ENCODE results near the gene NTNG2. TPM values are rescaled to one million over a fixed set of nuclear protein-coding genes. Genes with fewer than 3 reads are reported as not detected.

Gene NTNG2
- total RNA-seq, 1 donor from 2014 or later = 5.0 TPM

- intact Hi-C loops (cut with DNase I) = no loop called here
- TF ChIP-seq CTCF (IDR thresholded peaks at IDR 0.05) = no peak
- no peak overlapping the region for H3K27ac ChIP-seq
- H3K27me3 ChIP-seq (ENCODE audit: low read depth) = peaks cover 39% of the 10 kb centered on the region
- no peak for ATAC-seq
- no peak overlapping the region for H3K4me3 ChIP-seq
- peaks cover 7% of the 10 kb centered on the region for H3K4me1 ChIP-seq
- H3K36me3 ChIP-seq = no peaks in the 10 kb centered on the region
- H3K9me3 ChIP-seq = no peaks in the 10 kb centered on the region
- DNase-seq = no peak
These were observed 37.1 kb upstream of the NTNG2 start for GRCh38 chr9:132124800-132125199.

DNA sequence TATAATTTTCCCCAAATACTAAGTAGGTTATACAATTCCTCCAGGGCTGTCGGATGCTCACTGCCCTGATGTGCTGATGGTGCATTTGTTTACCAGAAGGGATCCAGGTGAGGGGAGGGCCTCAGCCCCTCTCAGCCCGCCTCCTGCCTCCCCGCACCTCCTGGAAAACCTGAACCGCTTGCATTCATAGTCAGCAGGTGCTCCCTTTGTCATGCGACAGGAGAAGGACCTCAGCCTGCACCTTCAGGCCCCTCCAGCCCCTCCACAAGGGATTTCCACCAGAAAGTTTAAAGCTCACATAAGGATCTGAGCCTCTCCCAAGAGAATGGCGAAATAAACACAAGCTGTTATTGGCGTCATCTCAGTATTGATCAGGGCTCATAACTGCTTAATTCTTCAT is 36.5 kb upstream of the NTNG2 start:
- Histone ChIP-seq H3K4me1 (peaks cover 7% of the 10 kb centered on the region), H3K36me3 (no peaks in the 10 kb centered on the region), H3K27ac (no peak overlapping the region), H3K4me3 (no peak overlapping the region), H3K27me3 (ENCODE audit: low read depth) (peaks cover 40% of the 10 kb centered on the region), H3K9me3 (no peaks in the 10 kb centered on the region)
- DNase-seq = no peak
- no peak for ATAC-seq
- TF ChIP-seq CTCF (IDR thresholded peaks at IDR 0.05) = no peak
- intact Hi-C loops (cut with DNase I) = no loop called here

GRCh38 chr9:132125944-132126679 is 35.7 kb upstream of the NTNG2 start:
- peaks cover 43% of the 10 kb centered on the region for H3K27me3 ChIP-seq (ENCODE audit: low read depth)
- no peak overlapping the region for H3K27ac ChIP-seq
- no peak for TF ChIP-seq CTCF (IDR thresholded peaks at IDR 0.05)
- DNase-seq (no peak), ATAC-seq (peak in 1 of 2 donors; percentile 45)
- H3K4me3 ChIP-seq = no peak overlapping the region
- no peaks in the 10 kb centered on the region for H3K9me3 ChIP-seq
- intact Hi-C loops (cut with DNase I) = no loop called here
- no peaks in the 10 kb centered on the region for H3K36me3 ChIP-seq
- peaks cover 7% of the 10 kb centered on the region for H3K4me1 ChIP-seq

- DNase-seq = no peak
- intact Hi-C loops (cut with DNase I) = no loop called here
- Histone ChIP-seq H3K36me3 (no peaks in the 10 kb centered on the region), H3K27me3 (ENCODE audit: low read depth) (peaks cover 44% of the 10 kb centered on the region), H3K4me1 (peaks cover 7% of the 10 kb centered on the region), H3K27ac (no peak overlapping the region), H3K4me3 (no peak overlapping the region), H3K9me3 (no peaks in the 10 kb centered on the region)
- no peak for TF ChIP-seq CTCF (IDR thresholded peaks at IDR 0.05)
- no peak for ATAC-seq
These were observed 35.1 kb upstream of the NTNG2 start for GRCh38 chr9:132126680-132127236.

- H3K4me3 ChIP-seq = no peak overlapping the region
- H3K27me3 ChIP-seq (ENCODE audit: low read depth) = peaks cover 55% of the 10 kb centered on the region
- no peak for TF ChIP-seq CTCF (IDR thresholded peaks at IDR 0.05)
- H3K9me3 ChIP-seq = no peaks in the 10 kb centered on the region
- no peaks in the 10 kb centered on the region for H3K36me3 ChIP-seq
- ATAC-seq (no peak), DNase-seq (no peak)
- no peak overlapping the region for H3K27ac ChIP-seq
- peaks cover 7% of the 10 kb centered on the region for H3K4me1 ChIP-seq
- intact Hi-C loops (cut with DNase I) = no loop called here
These were observed 33.8 kb upstream of the NTNG2 start for GRCh38 chr9:132127888-132128534.

All from lower lobe of right lung (tissue), 2 donors.